GDM1 (cell line): ENCODE results near the gene ITGB1BP1.
A peak's percentile ranks its signal among the peaks of the same experiment; 100 is the strongest.

ENCODE experiments used
- DNase-seq: peaks from one replicate; lab custom pipeline; 2025; lab: John Stamatoyannopoulos, UW

ITGB1BP1 gene

DNA sequence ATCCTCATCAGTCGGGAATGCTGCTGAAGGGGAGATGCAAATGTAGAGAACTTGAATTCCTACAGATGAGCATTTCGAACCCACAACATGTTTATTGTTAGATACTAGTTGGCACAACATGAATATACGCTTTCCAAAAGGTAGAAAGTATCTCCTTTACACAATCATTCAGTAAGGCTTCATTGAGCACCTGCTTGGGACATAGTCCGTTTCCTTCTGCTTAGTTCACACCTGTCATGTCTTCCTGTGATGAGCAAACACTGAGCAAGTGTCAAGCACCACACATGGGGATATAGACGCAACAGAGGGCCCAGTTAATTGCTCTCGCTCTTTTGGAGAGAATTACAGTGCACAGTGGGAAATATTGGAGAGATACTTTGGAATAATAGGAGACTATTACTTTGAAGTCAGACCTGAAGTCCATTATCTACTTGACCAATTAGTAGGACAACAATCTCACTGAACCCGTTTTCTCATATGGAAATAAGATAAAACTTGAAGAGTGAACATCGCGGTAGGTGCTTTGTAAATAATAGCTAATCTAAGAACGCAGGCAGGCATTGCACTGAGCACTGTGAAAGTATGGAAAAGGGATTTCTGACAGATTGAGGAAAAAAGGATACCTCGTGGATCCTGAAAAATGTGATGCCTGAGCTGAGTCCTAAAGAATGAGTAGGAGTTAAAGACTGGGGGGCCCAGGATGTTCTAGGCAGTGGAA, 1.3 kb upstream of the ITGB1BP1 start:
- no peak for DNase-seq

DNA sequence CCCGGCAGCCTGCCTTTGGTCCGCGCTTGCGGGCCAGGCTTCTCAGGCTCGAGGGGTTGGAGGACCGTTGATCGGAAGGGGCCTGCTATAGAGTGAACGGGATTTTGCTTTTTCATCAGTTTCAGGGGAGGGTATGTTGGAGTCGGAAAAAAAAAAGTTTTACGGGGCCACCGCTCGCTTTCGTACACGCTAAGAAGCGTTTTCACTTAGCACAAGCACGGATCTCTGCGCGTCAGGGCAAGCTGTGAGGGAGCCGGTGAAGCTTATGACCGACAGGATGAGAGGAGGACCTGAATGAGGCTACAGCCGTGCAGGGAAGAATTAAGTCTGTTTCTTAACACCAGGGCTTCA, 569 bp upstream of the ITGB1BP1 start:
- no peak for DNase-seq

DNA sequence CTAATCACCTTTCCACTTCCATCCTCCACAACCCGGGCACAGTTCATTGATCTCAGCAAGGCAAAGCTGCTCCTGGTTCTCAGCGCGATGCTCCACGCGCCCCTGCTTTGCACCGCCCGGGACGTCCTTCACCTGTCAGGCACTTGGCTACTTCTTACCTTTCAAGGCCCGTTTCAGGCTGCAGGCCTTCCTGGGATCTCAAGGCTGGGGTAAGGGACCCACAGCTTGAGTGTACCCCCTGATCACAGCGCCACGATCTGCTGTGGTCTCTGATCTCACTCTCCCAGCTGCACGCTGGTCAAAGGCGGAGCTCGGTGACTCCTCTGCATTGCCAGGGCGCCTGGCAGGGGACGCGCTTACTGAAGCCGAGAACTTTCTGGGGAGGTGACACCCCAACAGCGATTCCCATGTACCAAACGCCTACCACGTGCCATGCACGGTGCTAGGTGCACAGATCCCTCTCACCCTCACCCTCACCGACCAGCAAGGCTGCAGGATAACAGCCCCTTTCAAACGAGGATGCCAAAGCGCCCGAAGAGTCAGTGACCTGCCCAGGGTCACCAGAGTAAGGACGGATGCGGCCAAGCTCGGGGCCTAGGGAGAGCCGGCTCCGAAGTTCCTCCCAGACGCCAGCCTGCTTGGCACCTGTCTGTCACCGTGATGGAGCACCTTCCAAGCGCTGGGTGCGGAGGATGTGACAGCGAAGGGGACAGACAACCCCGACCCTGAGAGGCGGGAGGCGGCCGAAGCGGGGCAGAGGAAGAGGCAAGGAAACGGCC, 818 bp downstream of the ITGB1BP1 start:
- DNase-seq, result peak; percentile 48

- no peak for DNase-seq
These were observed 2.8 kb downstream of the ITGB1BP1 start for GRCh38 chr2:9420495-9420894.

DNA sequence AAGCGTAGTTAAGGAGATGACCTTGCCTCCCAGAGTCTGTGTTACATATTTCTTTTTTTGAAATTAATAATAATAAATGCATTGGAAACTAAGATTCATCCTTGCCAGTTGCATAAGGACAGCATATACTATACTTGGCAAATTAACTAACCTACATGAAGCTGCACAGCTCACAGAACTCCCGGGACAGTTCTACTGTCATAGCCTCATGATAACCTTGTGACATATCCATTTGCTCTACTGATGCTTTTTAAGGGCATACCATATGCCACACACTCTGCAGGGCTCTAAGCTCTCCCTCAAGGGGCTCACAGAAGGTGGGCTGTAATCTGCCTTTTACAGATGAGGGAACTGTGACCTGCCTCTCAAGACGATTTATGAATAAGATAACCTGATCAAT, 3.8 kb downstream of the ITGB1BP1 start:
- DNase-seq, result no peak

DNA sequence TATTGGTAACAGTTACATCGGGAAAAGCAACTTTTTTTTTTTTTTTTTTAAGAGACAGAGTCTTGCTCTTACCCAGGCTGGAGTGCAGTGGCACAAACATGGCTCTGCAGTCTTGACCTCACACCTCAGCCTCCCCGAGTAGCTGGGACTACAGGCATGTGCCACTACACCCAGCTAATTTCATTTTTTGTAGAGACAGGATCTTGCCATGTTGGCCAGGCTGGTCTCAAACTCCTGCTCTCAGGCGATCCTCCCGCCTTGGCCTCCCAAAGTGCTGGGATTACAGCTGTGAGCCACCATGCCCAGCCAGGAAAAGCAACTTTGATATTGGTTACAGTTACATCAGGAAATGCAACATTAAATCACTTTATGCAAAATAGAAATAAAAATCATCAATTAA, 4.6 kb downstream of the ITGB1BP1 start:
- no peak for DNase-seq

DNA sequence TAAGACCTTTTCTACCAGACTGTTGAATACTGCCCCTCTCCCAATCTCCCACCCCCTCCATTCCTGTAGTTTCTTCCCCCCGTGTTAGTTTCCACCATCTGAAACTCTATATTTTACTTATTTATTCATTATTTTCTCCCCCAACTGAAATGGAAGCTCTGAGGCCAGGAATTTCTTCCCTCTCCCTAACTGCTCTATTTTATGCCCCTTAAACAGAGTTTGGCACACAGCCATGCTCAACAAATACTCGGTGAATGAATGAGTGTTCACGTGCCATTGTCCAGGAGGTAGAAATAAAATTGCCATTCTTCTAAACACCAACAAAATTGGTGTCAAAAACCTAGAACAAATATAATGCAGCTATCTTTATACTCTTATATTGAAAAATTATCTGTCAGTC, 5.6 kb downstream of the ITGB1BP1 start:
- no peak for DNase-seq

DNA sequence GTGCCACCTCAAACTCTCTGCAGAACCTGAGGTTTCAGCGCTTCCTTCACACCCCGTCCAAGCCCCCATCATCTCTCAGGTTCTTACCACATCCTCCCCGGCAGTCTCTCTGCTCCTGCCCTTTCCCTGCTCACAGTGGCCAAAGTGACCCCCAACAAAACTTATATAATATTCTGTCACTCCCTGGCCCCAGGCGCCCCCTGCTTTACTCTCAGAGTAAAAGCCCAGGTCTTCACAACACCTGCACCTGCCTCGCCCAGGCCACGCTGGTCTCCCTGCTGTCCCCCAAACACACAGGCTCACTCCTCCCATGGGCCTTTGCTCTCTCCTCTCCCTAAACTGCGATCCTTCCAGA, 6.4 kb downstream of the ITGB1BP1 start:
- no peak for DNase-seq

DNA sequence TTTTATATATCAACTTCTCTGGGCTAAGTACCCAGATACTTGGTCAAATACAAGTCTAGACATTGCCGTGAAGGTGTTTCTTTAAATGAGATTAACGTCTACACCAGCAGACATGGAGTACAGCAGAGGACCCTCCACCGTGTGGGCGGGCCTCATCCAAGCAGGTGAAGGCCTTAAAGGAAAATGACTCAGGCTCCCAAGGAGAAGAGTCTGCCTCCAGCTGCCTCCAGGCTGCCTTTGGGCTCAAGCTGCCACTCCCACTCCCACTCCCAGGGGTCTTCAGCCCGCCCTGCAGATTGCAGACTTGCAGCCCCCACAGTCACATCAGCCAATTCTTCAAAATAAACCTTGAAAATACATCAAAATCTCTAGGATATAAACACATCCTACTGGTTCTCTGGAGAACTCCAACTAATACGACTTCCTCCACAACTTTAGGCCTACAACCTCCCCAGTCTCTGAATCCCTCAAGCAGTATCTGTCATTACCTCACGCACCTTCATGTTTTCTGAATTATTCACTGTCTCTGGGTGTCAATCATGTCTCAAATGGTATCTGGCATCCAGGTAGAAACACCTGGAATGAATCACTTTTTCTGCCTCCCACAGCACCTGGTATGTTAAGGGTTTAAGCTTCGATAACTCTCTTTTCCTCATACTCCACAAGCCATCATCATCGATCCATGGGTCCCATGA, 6.9 kb downstream of the ITGB1BP1 start:
- DNase-seq, result no peak

GRCh38 chr2:9415516-9416169, 7.7 kb downstream of the ITGB1BP1 start:
- no peak for DNase-seq

DNA sequence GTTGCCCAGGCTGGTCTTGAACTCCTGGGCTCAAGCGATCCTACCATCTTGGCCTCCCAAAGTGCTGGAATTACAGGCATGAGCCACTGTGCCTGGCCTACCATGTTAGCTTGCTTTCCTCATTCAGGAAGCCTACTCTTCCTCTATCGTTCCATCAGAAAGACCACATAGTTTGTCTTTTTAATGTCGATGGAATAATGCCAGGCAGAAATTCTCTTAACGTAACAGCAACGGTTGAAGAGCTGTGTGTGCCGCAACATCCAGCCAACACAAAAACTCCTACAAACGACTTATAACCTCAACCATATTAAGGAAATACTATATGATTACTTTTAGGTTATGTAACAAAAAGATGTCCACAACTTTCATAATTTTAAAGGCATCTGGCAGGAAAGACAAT, 10.5 kb downstream of the ITGB1BP1 start:
- DNase-seq, result no peak

DNA sequence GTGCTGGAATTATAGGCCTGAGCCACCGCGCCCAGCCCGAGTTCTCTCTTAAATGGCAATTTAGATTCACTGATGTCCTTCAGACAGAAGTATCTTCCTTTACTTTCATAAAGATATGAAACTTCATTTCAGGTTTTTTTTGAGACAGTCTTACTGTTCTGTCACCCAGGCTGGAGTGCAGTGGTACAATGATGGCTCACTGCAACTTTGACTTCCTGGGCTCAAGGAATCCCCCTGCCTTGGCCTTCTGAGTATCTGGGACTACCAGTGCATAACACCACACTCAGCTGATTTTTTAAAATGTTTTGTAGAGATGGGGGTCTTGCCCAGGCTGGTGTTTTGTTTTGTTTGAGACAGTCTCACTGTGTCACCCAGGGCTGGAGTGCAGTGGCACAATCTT, 13.2 kb downstream of the ITGB1BP1 start:
- DNase-seq, result no peak

- no peak for DNase-seq
These were observed 14.6 kb downstream of the ITGB1BP1 start for GRCh38 chr2:9408641-9409151.

- DNase-seq, result no peak
These were observed 15.9 kb downstream of the ITGB1BP1 start for GRCh38 chr2:9407363-9407811.

DNA sequence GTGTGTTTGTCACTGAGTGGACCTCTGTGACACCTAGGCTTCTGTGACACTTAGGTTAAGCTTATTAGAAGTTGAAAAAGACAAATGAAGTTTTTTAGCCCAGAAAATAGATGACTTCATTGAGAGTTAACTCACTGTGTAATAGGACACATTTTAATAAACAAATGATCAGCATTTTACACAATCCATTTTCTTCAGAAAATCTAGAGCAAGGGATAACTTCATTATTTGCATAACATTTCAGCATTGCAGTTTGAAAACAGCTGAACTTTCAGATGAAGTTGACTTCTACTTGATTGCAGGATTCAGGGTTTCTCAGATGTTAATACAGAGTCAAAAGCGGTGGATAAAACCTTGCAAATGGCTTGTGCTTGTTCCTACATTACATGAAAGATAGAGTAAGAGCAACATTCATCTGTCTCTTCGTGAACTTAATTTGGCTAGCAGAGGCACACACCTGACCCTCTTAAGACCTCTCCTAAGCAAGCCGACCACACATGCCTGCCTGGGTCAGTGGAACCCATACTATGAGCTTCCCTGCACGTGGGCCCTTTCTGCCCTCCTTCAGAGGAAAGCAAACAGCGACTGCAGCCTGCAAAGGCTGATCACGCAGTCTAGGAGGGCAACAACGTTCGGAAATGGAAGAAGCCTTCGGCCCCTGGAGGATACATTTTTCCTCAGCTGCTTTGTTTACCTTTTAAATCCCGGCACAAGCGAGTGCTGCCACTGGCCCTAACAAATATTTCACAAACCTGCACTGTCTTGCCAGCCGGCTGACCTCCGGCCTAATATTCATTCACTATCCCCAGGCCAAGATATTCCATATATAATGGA, 16.6 kb downstream of the ITGB1BP1 start:
- no peak for DNase-seq

DNA sequence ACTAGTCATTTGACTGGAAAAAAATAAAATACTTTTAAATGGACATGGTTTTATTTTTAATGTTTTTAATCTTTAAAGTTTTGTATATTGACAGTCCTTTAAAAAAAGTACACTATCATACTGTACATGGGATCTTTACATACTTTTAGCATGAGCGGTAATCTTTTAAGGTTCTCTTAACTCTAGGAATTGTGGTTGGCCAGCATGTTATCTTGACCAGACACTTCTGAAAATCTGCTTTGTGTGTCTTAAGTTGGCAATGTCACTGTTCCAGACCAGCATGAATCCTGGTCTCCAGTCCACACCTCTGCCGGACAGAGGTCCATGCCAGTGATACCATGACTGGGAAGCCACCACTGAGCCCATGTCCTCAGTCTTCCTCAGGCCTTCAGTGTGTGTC, 17.7 kb downstream of the ITGB1BP1 start:
- no peak for DNase-seq

DNA sequence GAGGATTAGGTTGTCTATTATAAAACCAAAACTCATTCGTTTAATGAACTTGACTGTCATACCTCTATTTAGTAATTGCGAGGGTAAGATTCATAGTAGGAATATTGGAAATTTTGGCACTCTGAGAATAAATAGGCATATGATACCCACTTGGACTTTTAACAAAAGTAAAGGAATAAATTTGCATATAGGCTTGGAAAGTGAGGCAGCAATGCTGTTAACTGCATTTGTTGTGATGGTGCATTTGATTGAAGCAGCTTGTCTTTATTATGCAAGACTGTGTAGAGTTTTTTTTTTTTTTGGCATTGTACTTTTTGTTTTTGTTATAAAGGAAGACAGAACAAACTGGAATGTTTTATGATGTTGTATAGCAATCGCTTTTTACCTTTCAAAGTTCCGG, 18.9 kb downstream of the ITGB1BP1 start:
- DNase-seq, result no peak

DNA sequence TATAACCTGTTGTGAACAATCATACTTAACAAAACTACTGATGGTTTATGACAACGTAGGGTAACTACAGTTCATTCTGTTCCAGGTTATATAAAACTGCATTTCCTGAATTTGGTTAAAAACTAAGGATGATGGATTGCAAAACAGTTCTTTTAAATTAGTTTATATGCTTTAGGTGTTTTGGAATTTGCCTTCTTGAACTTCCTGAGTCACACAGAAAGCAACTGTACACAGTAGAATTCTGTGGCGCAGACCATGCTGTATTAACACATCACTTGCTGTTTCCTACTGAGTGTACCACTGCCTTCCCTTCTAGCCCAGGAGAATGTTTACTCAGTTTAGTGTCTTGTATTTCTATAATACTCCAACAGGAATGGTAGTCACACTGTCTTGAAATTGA, 19.4 kb downstream of the ITGB1BP1 start:
- no peak for DNase-seq

DNA sequence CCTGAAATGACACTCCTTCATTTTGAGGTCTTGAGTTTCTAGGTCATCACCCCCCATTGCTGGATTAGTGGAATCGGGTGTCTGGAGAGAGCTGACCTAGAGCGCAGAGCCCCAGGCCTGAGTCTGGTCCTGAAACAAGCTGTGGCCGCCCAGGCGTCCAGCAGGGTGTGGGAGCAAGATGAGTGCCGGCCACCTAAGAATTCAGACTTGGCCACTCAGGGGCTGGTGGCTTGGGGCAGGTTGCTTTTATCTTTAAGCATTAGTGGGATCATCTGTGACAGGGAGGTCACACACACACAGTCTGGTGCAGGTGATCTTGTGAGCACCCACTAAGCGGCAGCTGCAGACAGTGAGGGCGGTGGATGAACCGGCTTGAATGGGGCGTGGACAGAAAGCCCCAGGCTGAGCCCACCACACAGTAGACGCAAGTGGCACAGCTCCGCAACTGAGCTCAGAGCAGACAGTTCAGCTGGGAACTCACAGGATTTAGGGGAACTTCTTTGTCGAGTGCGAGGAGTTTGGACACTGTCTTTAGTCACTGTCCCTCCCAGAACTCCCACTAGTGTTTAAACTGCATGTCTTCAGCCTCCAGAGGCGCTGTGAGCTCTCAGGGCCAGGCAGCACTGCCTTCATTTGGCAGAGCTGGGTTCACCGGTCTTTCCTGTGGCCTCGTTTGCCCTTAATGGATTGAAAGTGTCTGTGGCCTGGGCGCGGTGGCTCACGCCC, 21.5 kb downstream of the ITGB1BP1 start:
- no peak for DNase-seq

- DNase-seq, result no peak
These were observed 22.2 kb downstream of the ITGB1BP1 start for GRCh38 chr2:9401059-9401547.
